ENCODE data around the gene SPTLC2. TPM values are rescaled to one million over a fixed set of nuclear protein-coding genes. Genes with fewer than 3 reads are reported as not detected.
"Not testable (repeated sequence)": the region's sequence is repeated elsewhere in the genome, so short reads cannot be mapped to it uniquely, and the experiment has no call there.

Gene SPTLC2
- total RNA-seq, 1 donor, result 36.7 TPM

DNA sequence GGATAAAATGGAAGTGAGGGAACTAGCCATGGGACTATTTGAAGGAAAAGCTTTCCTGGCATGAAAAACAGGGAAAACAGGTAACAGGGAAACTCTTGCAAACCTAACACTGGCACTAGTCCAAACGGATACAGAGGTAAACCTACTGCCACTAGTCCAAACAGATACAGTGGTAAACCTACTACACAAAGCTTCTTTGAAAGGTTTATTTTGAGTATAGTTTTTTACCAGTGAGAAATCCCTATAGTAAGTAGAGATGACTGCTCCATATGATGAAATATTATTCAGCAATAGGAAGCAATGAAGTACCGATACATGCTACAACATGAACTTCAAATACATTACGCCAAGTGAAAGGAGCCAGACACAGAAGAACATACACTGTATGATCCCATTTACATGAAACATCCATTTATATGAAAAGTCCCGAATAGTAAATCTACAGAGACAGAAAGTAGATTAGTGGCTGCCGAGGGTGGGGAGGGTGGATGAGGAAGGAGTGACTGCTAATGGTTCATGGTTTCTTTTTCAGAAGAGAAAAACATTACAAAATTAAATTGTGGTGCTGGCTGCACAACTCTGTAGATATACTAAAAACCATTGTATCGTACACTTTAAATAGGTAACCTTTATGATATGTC, 25.5 kb downstream of the SPTLC2 start:
- no peak for DNase-seq (ENCODE audit: low read depth)
- TF ChIP-seq, protein P1, sequence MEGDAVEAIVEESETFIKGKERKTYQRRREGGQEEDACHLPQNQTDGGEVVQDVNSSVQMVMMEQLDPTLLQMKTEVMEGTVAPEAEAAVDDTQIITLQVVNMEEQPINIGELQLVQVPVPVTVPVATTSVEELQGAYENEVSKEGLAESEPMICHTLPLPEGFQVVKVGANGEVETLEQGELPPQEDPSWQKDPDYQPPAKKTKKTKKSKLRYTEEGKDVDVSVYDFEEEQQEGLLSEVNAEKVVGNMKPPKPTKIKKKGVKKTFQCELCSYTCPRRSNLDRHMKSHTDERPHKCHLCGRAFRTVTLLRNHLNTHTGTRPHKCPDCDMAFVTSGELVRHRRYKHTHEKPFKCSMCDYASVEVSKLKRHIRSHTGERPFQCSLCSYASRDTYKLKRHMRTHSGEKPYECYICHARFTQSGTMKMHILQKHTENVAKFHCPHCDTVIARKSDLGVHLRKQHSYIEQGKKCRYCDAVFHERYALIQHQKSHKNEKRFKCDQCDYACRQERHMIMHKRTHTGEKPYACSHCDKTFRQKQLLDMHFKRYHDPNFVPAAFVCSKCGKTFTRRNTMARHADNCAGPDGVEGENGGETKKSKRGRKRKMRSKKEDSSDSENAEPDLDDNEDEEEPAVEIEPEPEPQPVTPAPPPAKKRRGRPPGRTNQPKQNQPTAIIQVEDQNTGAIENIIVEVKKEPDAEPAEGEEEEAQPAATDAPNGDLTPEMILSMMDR (IDR thresholded peaks at IDR 0.05; ENCODE audit: insufficient read depth, low read length), result no peak
- H3K4me3 ChIP-seq (ENCODE audit: low read depth, low read length), result no peak overlapping the region

- H3K4me3 ChIP-seq (ENCODE audit: low read depth, low read length), result no peak overlapping the region
- TF ChIP-seq, protein P1 (IDR thresholded peaks at IDR 0.05; ENCODE audit: insufficient read depth, low read length), result no peak
- no peak for DNase-seq (ENCODE audit: low read depth)
Observed at GRCh38 chr14:77589099-77589498, 27.3 kb downstream of the SPTLC2 start.

GRCh38 chr14:77588411-77589025, 27.9 kb downstream of the SPTLC2 start:
- not testable (repeated sequence) for H3K4me3 ChIP-seq (ENCODE audit: low read depth, low read length); DNase-seq (ENCODE audit: low read depth)

DNA sequence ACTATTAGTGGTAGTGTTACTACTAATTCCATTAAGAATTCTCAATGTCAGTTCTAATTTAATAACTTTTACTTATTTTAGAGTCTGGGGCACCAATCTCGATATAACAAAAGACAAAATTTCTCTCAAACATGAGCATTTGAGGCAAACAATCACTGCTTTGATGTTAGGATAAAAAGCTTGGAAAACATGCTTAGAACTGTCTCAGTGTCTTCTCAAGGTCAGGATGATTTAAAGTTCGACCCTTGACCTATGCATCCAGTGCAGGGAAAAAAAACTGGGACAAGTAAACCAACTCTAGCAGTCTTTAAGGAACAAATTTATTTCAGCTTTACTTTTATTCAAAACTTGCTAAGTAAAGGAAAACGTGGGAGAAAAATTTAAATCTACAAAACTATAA, 31.1 kb downstream of the SPTLC2 start:
- no peak for DNase-seq (ENCODE audit: low read depth)
- TF ChIP-seq, protein P1 (IDR thresholded peaks at IDR 0.05; ENCODE audit: insufficient read depth, low read length), result no peak

DNA sequence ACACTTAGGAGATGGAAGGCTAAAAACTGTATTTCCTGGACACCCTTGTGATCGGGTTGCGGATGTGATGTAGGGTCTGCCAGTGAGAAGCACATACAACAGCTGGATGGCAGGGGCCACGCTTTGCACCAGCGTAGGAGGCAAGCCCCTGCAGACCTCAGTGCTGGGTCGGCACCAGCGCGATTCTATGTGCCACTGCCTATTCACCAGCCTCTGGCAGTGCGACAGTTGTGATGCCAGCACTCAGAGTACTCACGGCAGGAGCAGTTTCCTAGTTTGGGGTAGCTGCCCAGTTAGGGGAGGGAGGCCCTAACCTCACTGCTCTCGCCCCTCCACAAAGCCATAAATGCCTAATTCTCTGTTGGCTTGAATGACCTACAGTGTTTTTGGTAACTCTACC, 31.6 kb downstream of the SPTLC2 start:
- TF ChIP-seq, protein P1 (IDR thresholded peaks at IDR 0.05; ENCODE audit: insufficient read depth, low read length), result no peak
- H3K4me3 ChIP-seq (ENCODE audit: low read depth, low read length), result no peak overlapping the region
- DNase-seq (ENCODE audit: low read depth), result no peak

More for the DNA sequence above, 31.1 kb downstream of the SPTLC2 start:
- no peak overlapping the region for H3K4me3 ChIP-seq (ENCODE audit: low read depth, low read length)

GRCh38 chr14:77583657-77584056, 32.8 kb downstream of the SPTLC2 start:
- no peak overlapping the region for H3K4me3 ChIP-seq (ENCODE audit: low read depth, low read length)
- TF ChIP-seq, protein P1 (IDR thresholded peaks at IDR 0.05; ENCODE audit: insufficient read depth, low read length), result no peak
- DNase-seq (ENCODE audit: low read depth), result no peak

- no peak for DNase-seq (ENCODE audit: low read depth)
- TF ChIP-seq, protein P1 (IDR thresholded peaks at IDR 0.05; ENCODE audit: insufficient read depth, low read length), result no peak
Observed at GRCh38 chr14:77582511-77582910, 33.9 kb downstream of the SPTLC2 start.

More at GRCh38 chr14:77582511-77582910, 33.9 kb downstream of the SPTLC2 start:
- H3K4me3 ChIP-seq (ENCODE audit: low read depth, low read length), result no peak overlapping the region

Measured in fibroblast of the aortic adventitia (primary cell).